Hepatocyte (in vitro differentiated cells): Measurements from ENCODE around the gene HS3ST3B1.

Source experiments
- EZH2 ChIP-seq: fragments of 200-600 bp; sonication (generic); IDR thresholded peaks from 2 replicates; pipeline ENCODE4 v1.6.1; 2016; ENCODE audit warnings: antibody characterized with exemption, mild to moderate bottlenecking, borderline replicate concordance
- EZH2phosphoT487 ChIP-seq: fragments of 200-600 bp; sonication (generic); IDR thresholded peaks from one replicate; pipeline ENCODE4 v1.6.1; 2018; ENCODE audit warnings: antibody characterized with exemption, mild to moderate bottlenecking, low read depth, moderate library complexity; ENCODE audit not compliant: unreplicated experiment, severe bottlenecking

DNA sequence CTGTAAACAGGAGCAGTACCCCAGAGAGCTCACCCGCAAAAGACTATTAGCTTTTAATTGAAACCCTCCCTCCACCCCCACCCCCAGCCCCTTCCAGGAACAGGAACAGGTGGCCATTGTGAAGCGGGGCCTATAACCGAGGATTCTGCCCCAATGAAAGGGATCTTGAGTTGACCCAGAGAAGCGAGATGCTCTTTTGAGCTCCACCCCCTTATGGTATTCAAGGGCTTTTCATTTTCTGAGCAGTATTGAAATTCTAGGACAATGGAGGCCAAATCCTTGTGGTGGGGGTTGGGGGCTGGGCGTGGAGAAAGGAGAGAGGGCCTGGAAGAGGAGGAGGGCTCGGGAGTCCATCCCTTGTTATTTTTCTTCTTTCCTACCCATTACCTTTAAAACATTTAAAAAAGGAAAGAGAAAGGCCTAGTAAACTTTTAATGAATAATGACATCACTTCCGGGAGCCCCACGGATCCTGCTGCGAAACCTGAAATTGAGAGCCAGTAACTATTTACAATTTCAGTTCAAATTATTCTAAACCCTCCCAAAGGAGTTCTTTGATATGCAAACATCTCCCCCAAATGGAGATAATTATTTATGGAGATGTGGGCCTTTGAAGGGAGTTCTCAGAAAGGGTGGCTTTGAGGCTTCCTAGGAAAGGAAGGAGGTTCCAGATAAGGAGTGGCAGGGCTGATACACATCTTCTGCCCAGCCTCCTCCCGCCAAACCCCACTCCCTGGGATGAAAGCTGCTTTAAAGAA lies 30.5 kb downstream of the HS3ST3B1 start:
- TF ChIP-seq EZH2 = no peak
- TF ChIP-seq EZH2phosphoT487 = no peak
